ENCODE results near the gene YBX3. TPM values are rescaled to one million over a fixed set of nuclear protein-coding genes. Genes with fewer than 3 reads are reported as not detected.

YBX3 gene
- total RNA-seq, 4 donors from 2014 or later: 610 to 832 (median 677) TPM

GRCh38 chr12:10716704-10717315 is 6.3 kb downstream of the YBX3 start:
- WGBS: 12% methylated on average over 6 of the region's 6 CpGs
- peak overlapping the region; percentile 83 for H3K4me3 ChIP-seq

GRCh38 chr12:10716277-10716676 is 6.8 kb downstream of the YBX3 start:
- Histone ChIP-seq H3K4me1 (peaks cover 55% of the 10 kb centered on the region), H3K9me3 (no peaks in the 10 kb centered on the region), H3K27ac (peak overlapping the region; percentile 100), H3K36me3 (peaks cover 45% of the 10 kb centered on the region), H3K27me3 (no peaks in the 10 kb centered on the region), H3K4me3 (peak overlapping the region; percentile 83)
- 23% methylated on average over 4 of the region's 4 CpGs for WGBS
- DNase-seq (ENCODE audit: low spot score in 2 of 2): no peak
- no peak for TF ChIP-seq POLR2AphosphoS5 (IDR thresholded peaks at IDR 0.05)
- TF ChIP-seq, protein P1, sequence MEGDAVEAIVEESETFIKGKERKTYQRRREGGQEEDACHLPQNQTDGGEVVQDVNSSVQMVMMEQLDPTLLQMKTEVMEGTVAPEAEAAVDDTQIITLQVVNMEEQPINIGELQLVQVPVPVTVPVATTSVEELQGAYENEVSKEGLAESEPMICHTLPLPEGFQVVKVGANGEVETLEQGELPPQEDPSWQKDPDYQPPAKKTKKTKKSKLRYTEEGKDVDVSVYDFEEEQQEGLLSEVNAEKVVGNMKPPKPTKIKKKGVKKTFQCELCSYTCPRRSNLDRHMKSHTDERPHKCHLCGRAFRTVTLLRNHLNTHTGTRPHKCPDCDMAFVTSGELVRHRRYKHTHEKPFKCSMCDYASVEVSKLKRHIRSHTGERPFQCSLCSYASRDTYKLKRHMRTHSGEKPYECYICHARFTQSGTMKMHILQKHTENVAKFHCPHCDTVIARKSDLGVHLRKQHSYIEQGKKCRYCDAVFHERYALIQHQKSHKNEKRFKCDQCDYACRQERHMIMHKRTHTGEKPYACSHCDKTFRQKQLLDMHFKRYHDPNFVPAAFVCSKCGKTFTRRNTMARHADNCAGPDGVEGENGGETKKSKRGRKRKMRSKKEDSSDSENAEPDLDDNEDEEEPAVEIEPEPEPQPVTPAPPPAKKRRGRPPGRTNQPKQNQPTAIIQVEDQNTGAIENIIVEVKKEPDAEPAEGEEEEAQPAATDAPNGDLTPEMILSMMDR (IDR thresholded peaks at IDR 0.05): no peak
- no peak for TF ChIP-seq EP300 (IDR thresholded peaks at IDR 0.05)
- TF ChIP-seq POLR2A (IDR thresholded peaks at IDR 0.05): no peak

More at GRCh38 chr12:10716704-10717315, 6.3 kb downstream of the YBX3 start:
- Histone ChIP-seq H3K27me3 (no peaks in the 10 kb centered on the region), H3K36me3 (peaks cover 41% of the 10 kb centered on the region), H3K4me1 (peaks cover 59% of the 10 kb centered on the region), H3K9me3 (no peaks in the 10 kb centered on the region), H3K27ac (peak overlapping the region; percentile 100)
- peak; percentile 94 for DNase-seq (ENCODE audit: low spot score in 2 of 2)
- TF ChIP-seq EP300 (IDR thresholded peaks at IDR 0.05) (no peak), POLR2AphosphoS5 (IDR thresholded peaks at IDR 0.05) (peak in 2 of 3 donors; percentile 80 to 87)

DNA sequence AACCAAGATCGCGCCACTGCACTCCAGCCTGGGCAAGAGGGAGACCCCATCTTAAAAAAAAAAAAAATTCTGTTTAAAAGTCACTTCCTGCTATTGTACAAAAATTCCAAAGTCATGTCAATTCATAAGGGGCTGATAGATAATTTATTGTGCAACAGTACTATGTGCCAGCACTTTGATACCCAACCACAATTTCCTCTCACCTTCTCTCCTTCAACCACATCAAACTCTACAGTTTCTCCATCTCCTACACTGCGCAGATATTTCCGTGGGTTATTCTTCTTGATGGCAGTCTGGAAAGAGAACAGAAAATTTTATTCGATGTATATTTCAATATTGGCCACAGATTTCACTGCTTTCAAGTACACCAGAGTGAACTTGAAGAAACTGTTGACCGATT is 7.6 kb downstream of the YBX3 start:
- DNase-seq (ENCODE audit: low spot score in 2 of 2): no peak
- H3K9me3 ChIP-seq: no peaks in the 10 kb centered on the region
- no peaks in the 10 kb centered on the region for H3K27me3 ChIP-seq
- peaks cover 47% of the 10 kb centered on the region for H3K4me1 ChIP-seq
- WGBS: 79% methylated on average over 6 of the region's 6 CpGs
- peak overlapping the region; percentile 100 for H3K27ac ChIP-seq
- H3K36me3 ChIP-seq: peaks cover 52% of the 10 kb centered on the region
- H3K4me3 ChIP-seq: no peak overlapping the region
- TF ChIP-seq POLR2AphosphoS5 (IDR thresholded peaks at IDR 0.05): no peak
- no peak for TF ChIP-seq EP300 (IDR thresholded peaks at IDR 0.05)
- TF ChIP-seq, protein P1 (IDR thresholded peaks at IDR 0.05): no peak
- TF ChIP-seq POLR2A (IDR thresholded peaks at IDR 0.05): no peak

DNA sequence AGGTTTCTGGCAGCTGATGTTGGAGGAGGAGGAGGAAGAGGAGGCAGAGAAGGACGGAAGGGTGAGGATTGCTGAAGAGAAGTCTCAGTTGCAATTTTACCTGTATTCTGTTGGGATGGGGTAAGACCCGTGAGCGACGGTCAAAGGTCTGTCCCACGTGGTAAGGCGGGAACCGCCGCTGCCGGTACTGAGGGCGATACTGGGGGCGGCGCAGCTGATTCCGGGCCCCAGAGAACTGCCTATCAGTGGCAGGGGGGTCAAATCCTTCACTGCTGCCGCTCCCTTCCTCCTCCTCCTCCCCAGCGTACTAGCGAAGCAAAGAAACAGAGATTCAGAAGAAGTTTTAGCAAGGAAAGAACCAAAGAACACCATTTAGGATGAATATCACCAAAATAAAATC is 13.3 kb downstream of the YBX3 start:
- 89% methylated on average over 16 of the region's 16 CpGs for WGBS
- H3K27me3 ChIP-seq: no peaks in the 10 kb centered on the region
- H3K36me3 ChIP-seq: peaks cover 82% of the 10 kb centered on the region
- no peak overlapping the region for H3K4me3 ChIP-seq
- H3K4me1 ChIP-seq: peaks cover 15% of the 10 kb centered on the region
- no peaks in the 10 kb centered on the region for H3K9me3 ChIP-seq
- DNase-seq (ENCODE audit: low spot score in 2 of 2): no peak
- TF ChIP-seq POLR2AphosphoS5 (IDR thresholded peaks at IDR 0.05) (no peak), EP300 (IDR thresholded peaks at IDR 0.05) (no peak), POLR2A (IDR thresholded peaks at IDR 0.05) (no peak)
- TF ChIP-seq, protein P1 (IDR thresholded peaks at IDR 0.05): no peak
- H3K27ac ChIP-seq: no peak overlapping the region

GRCh38 chr12:10708862-10709261 is 14.3 kb downstream of the YBX3 start:
- H3K36me3 ChIP-seq: peaks cover 76% of the 10 kb centered on the region

More at GRCh38 chr12:10708862-10709261, 14.3 kb downstream of the YBX3 start:
- H3K4me1 ChIP-seq: peaks cover 15% of the 10 kb centered on the region
- no peaks in the 10 kb centered on the region for H3K9me3 ChIP-seq
- no peak overlapping the region for H3K27ac ChIP-seq
- H3K27me3 ChIP-seq: no peaks in the 10 kb centered on the region
- DNase-seq (ENCODE audit: low spot score in 2 of 2): no peak
- no peak overlapping the region for H3K4me3 ChIP-seq
- no peak for TF ChIP-seq POLR2A (IDR thresholded peaks at IDR 0.05)
- TF ChIP-seq EP300 (IDR thresholded peaks at IDR 0.05): no peak
- no peak for TF ChIP-seq POLR2AphosphoS5 (IDR thresholded peaks at IDR 0.05)
- TF ChIP-seq, protein P1 (IDR thresholded peaks at IDR 0.05): no peak
- 65% methylated on average over 4 of the region's 4 CpGs for WGBS
